Measurements from ENCODE around the gene FBXO11.
A peak's percentile ranks its signal among the peaks of the same experiment; 100 is the strongest.
"Not testable (repeated sequence)": the region's sequence is repeated elsewhere in the genome, so short reads cannot be mapped to it uniquely, and the experiment has no call there.

FBXO11 gene

GRCh38 chr2:47897883-47898731 is 8.2 kb downstream of the FBXO11 start:
- no peak for DNase-seq

- DNase-seq = not testable (repeated sequence)
Observed at GRCh38 chr2:47897191-47897882, 9.0 kb downstream of the FBXO11 start.

GRCh38 chr2:47896450-47896968 is 9.8 kb downstream of the FBXO11 start:
- no peak for DNase-seq

GRCh38 chr2:47893771-47894170 is 12.5 kb downstream of the FBXO11 start:
- DNase-seq = no peak

GRCh38 chr2:47892338-47892730 is 14.0 kb downstream of the FBXO11 start:
- no peak for DNase-seq

GRCh38 chr2:47891369-47892337 is 14.6 kb downstream of the FBXO11 start:
- no peak for DNase-seq

GRCh38 chr2:47890711-47891368 is 15.5 kb downstream of the FBXO11 start:
- no peak for DNase-seq

- no peak for DNase-seq
Observed at GRCh38 chr2:47888581-47889280, 17.6 kb downstream of the FBXO11 start.

GRCh38 chr2:47876912-47877311 is 29.4 kb downstream of the FBXO11 start:
- no peak for DNase-seq

- no peak for DNase-seq
Observed at GRCh38 chr2:47872941-47873340, 33.4 kb downstream of the FBXO11 start.

GRCh38 chr2:47870641-47871540 is 35.4 kb downstream of the FBXO11 start:
- DNase-seq = no peak

GRCh38 chr2:47869859-47870595 is 36.3 kb downstream of the FBXO11 start:
- DNase-seq = no peak

- no peak for DNase-seq
Observed at GRCh38 chr2:47868611-47869352, 37.5 kb downstream of the FBXO11 start.

GRCh38 chr2:47867205-47867604 is 39.1 kb downstream of the FBXO11 start:
- peak; percentile 72 for DNase-seq

- DNase-seq = no peak
Observed at GRCh38 chr2:47864566-47864965, 41.7 kb downstream of the FBXO11 start.

- DNase-seq = no peak
Observed at GRCh38 chr2:47862949-47863348, 43.3 kb downstream of the FBXO11 start.

GRCh38 chr2:47853067-47853777 is 53.1 kb downstream of the FBXO11 start:
- DNase-seq = not testable (repeated sequence)

- DNase-seq = no peak
Observed at GRCh38 chr2:47850198-47850597, 56.1 kb downstream of the FBXO11 start.

All from kidney glomerular epithelial cell (primary cell).